Measurements from ENCODE around the gene C1RL. TPM values are rescaled to one million over a fixed set of nuclear protein-coding genes. Genes with fewer than 3 reads are reported as not detected.

Gene C1RL
- total RNA-seq, 2 experiments from 2014 or later = 21.5 to 23.3 TPM

DNA sequence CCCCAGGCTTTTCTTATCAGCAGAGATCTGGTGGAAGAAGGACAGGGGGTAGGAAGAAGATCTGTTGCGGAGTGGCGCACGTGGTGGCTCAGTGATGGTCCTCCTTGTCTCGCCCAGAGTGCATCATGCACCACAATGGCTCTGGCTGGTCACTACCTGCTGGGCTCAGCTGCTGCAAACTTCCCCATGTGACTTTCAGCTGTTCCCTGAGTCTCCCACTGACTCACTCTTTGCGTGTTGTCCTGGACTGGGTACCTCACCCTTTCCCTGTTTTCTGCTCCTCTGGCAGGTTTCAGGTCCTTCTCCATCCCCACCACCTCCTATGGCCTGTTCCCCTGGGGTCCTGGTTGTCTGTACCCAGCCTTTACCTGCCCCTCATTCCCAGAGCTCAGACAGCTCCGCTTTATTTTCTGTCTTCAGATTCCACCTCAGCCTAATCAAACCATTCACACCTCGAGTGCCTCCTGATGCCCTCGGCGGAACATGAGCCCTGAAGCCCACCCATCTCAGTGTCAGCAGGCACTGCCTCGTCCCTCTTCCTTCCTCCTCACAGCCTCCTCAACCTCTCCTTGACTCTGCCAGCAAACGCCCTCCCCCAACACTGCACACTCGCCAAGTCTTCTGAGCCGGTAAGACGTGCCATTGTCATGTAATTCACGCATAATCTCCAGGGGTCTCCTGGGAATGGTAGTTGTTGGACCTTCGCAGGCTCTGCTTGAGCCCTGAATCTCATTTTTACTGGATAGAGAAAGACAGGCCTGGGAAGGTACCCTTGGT is 18.6 kb downstream of the C1RL start:
- peaks cover 10% of the 10 kb centered on the region for H3K4me1 Mint-ChIP-seq (ENCODE audit: low read depth)
- H3K4me3 Mint-ChIP-seq = no peak overlapping the region
- peaks cover 5% of the 10 kb centered on the region for H3K27me3 Mint-ChIP-seq (ENCODE audit: low read depth)
- ATAC-seq = no peak
- H3K36me3 Mint-ChIP-seq (ENCODE audit: low read depth) = no peaks in the 10 kb centered on the region
- H3K27ac Mint-ChIP-seq = no peak overlapping the region
- POLR2A ChIA-PET = interaction anchor here (1.4 to 4.0 kb wide), 3 partner anchors 18 to 146 kb away, joined by 3 to 17 read pairs (median 5); partner anchors contain the start of genes C12orf57, C1RL and RNU7-1
- DNase-seq = no peak
- CTCF ChIA-PET = interaction anchor here (1.0 to 2.7 kb wide), 4 partner anchors 23 to 221 kb away, joined by 3 to 10 read pairs (median 7); partner anchors contain the start of genes C12orf57 and RNU7-1
- no peaks in the 10 kb centered on the region for H3K9me3 Mint-ChIP-seq (ENCODE audit: insufficient read depth)

DNA sequence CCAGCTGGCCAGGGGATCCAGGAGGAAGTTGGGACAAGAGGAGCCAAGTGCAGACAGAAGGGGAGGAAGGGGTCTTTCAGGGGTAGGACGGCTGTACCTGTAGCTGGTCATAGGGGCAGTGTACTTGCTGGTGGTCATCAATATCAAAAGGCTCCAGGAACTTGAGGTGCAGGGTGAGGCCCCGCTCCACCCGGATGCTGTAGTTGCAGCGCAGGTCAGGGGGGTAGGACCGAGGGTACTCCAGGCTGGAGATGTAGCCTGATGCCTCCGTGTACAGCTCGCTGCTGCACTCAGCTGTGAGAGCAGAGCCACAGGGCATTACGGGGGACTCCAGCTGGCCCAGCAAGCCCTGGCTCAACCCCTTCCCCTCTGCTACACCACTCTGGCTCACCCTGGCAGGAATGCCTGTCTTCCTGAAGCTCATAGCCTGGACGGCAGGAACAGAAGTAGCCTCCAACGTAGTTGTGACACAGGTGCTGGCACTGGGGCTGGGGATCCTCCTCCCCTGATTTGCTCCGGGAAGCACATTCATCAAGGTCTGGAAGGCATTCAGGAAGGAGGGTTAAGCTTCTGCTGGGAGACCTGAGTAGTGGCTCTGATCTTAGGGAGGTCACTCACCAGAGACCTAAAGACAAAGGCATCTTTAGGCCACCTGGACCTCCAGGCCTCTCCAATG is 19.7 kb downstream of the C1RL start:
- H3K27me3 Mint-ChIP-seq (ENCODE audit: low read depth) = peaks cover 5% of the 10 kb centered on the region
- H3K4me1 Mint-ChIP-seq (ENCODE audit: low read depth) = peaks cover 10% of the 10 kb centered on the region
- DNase-seq (no peak), ATAC-seq (no peak)
- ChIA-PET CTCF (interaction anchor here (2.0 kb wide), 1 partner anchor 24 kb away, joined by 6 read pairs; no protein-coding TSS in a partner anchor), POLR2A (interaction anchor here (4.0 kb wide), 1 partner anchor 145 kb away, joined by 17 read pairs; the partner anchor contains the start of genes C12orf57 and RNU7-1)
- no peaks in the 10 kb centered on the region for H3K9me3 Mint-ChIP-seq (ENCODE audit: insufficient read depth)
- no peak overlapping the region for H3K27ac Mint-ChIP-seq
- H3K4me3 Mint-ChIP-seq = no peak overlapping the region
- H3K36me3 Mint-ChIP-seq (ENCODE audit: low read depth) = no peaks in the 10 kb centered on the region

DNA sequence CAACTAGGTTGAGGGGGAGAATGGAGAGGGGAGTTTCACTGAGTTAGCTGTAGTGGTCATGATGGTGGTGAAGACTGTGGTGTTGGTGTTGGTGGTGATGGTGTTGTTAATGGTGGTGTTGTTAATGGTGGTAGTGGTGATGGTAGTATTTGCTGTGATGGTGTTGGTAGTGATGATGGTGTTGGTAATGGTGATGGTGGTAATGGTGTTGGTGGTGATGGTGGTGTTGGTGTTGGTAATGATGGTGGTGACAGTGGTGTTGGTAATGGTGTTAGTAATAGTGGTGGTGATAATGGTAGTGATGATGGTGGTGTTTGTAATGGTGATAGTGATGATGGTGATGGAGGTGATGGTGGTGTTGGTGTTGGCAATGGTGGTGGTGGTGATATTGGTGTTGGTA is 25.9 kb downstream of the C1RL start:
- ChIA-PET POLR2A (no interaction called here), CTCF (no interaction called here)
- Mint-ChIP-seq H3K27me3 (ENCODE audit: low read depth) (peaks cover 4% of the 10 kb centered on the region), H3K4me3 (no peak overlapping the region), H3K9me3 (ENCODE audit: insufficient read depth) (no peaks in the 10 kb centered on the region), H3K27ac (no peak overlapping the region), H3K36me3 (ENCODE audit: low read depth) (peaks cover 4% of the 10 kb centered on the region), H3K4me1 (ENCODE audit: low read depth) (no peaks in the 10 kb centered on the region)
- no peak for ATAC-seq
- DNase-seq = no peak

DNA sequence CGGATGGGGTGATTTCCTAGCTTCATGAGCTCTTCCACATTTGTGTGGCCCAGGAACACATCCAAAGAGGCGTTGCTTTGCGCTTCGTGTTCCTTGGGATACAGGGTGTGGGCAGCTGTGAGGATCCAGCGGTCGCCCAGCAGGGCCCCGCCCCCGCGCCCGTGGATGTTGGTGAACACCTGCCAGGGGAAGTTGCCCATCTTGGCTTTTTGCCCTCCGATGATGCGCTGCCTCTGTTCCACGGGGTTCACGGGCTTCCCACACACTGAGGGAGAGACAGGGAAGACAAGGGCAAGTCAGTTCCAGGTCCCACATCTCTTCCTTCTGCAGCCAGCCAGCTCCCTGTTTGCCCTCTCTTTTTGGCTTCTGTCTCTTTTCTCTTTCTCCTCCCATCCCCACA is 28.0 kb downstream of the C1RL start:
- Mint-ChIP-seq H3K4me3 (no peak overlapping the region), H3K27me3 (ENCODE audit: low read depth) (peaks cover 8% of the 10 kb centered on the region), H3K27ac (no peak overlapping the region), H3K4me1 (ENCODE audit: low read depth) (no peaks in the 10 kb centered on the region), H3K36me3 (ENCODE audit: low read depth) (peaks cover 4% of the 10 kb centered on the region), H3K9me3 (ENCODE audit: insufficient read depth) (no peaks in the 10 kb centered on the region)
- CTCF ChIA-PET = no interaction called here
- DNase-seq (no peak), ATAC-seq (no peak)
- POLR2A ChIA-PET = no interaction called here

DNA sequence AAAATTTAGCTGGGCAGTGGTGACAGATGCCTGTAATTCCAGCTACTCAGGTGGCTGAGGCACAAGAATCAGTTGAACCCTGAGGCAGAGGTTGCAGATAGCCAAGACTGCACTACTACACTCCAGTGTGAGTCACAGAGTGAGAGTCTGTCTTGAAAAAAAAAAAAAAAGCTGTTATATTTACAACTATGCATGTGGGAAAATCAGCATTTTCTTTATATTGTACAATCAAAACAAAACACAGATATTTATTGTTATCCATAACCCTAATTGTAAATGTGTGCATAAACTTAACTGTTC is 29.2 kb downstream of the C1RL start:
- ChIA-PET CTCF (interaction anchor here (0.8 kb wide), 1 partner anchor 25 kb away, joined by 3 read pairs; no protein-coding TSS in a partner anchor), POLR2A (no interaction called here)
- Mint-ChIP-seq H3K9me3 (ENCODE audit: insufficient read depth) (no peaks in the 10 kb centered on the region), H3K36me3 (ENCODE audit: low read depth) (peaks cover 4% of the 10 kb centered on the region), H3K4me1 (ENCODE audit: low read depth) (peaks cover 6% of the 10 kb centered on the region), H3K27ac (no peak overlapping the region), H3K4me3 (no peak overlapping the region), H3K27me3 (ENCODE audit: low read depth) (peaks cover 14% of the 10 kb centered on the region)
- ATAC-seq = no peak
- no peak for DNase-seq

DNA sequence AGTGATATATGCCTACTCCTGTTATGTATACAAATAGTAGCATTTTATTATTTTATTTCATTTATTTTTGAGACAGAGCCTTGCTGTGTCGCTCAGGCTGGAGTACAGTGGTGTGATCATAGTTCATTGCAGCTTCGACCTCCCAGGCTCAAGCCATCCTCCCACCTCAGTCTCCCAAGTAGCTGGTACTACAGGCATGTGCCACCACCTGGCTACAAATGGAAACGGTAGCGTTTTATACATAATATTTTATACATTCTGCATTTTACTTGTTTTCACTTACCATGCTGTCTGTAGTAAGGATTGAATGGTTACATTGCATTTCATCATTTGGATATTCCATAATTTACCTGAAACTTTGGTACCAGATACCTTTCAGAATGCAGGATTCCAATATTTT is 30.9 kb downstream of the C1RL start:
- Mint-ChIP-seq H3K4me3 (no peak overlapping the region), H3K27ac (no peak overlapping the region), H3K36me3 (ENCODE audit: low read depth) (peaks cover 2% of the 10 kb centered on the region), H3K27me3 (ENCODE audit: low read depth) (peaks cover 19% of the 10 kb centered on the region), H3K4me1 (ENCODE audit: low read depth) (peaks cover 6% of the 10 kb centered on the region), H3K9me3 (ENCODE audit: insufficient read depth) (no peaks in the 10 kb centered on the region)
- DNase-seq = no peak
- POLR2A ChIA-PET = no interaction called here
- no peak for ATAC-seq
- CTCF ChIA-PET = no interaction called here

DNA sequence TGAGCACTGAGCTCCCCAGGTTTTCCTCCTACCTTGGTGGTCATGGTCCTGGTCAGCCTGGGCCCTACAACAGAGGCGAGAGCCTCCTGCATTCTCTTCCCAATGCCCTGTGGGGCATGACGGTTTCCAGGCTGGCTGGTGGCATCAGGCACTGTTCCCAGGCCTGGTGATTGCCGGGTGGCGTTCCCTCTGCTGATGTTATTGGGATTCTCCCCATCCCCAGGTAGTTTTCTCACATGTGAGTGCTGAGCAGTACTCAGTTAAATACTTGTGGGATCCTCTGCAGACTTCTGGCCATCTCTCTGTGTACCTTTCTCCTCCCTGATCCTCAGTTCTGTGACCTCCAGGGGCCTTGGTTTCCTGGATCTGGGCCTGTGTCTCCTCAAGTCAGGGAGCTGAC is 32.5 kb downstream of the C1RL start:
- H3K27me3 Mint-ChIP-seq (ENCODE audit: low read depth) = peaks cover 30% of the 10 kb centered on the region
- H3K4me3 Mint-ChIP-seq = no peak overlapping the region
- no peak overlapping the region for H3K27ac Mint-ChIP-seq
- H3K4me1 Mint-ChIP-seq (ENCODE audit: low read depth) = peaks cover 6% of the 10 kb centered on the region
- no peak for DNase-seq
- H3K36me3 Mint-ChIP-seq (ENCODE audit: low read depth) = no peaks in the 10 kb centered on the region
- CTCF ChIA-PET = interaction anchor here (1.0 kb wide), 1 partner anchor 32 kb away, joined by 3 read pairs; no protein-coding TSS in a partner anchor
- no peak for ATAC-seq
- H3K9me3 Mint-ChIP-seq (ENCODE audit: insufficient read depth) = no peaks in the 10 kb centered on the region
- POLR2A ChIA-PET = no interaction called here

DNA sequence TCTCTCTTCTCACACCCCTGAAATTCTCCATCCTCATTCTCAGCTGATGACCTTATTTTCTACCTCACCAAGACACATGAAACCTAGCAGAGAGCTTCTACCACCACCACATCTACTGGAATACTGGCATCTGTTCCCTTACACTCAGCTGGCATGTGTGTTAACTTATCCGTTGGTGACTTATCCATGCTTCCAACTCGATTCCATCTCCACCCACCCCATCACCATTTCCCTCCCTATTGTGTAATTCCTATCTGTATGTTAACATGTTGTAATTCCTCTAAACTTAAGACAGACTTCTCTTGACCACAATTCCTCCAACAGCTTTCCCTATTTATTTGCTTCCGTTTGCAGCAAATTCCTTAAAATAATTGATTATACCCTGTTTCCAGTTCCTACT is 33.1 kb downstream of the C1RL start:
- ChIA-PET CTCF (interaction anchor here (0.7 to 1.0 kb wide), 2 partner anchors 32 to 265 kb away, joined by 3 read pairs; no protein-coding TSS in a partner anchor), POLR2A (no interaction called here)
- peaks cover 30% of the 10 kb centered on the region for H3K27me3 Mint-ChIP-seq (ENCODE audit: low read depth)
- H3K4me3 Mint-ChIP-seq = no peak overlapping the region
- no peaks in the 10 kb centered on the region for H3K36me3 Mint-ChIP-seq (ENCODE audit: low read depth)
- ATAC-seq (no peak), DNase-seq (no peak)
- H3K27ac Mint-ChIP-seq = no peak overlapping the region
- H3K9me3 Mint-ChIP-seq (ENCODE audit: insufficient read depth) = no peaks in the 10 kb centered on the region
- H3K4me1 Mint-ChIP-seq (ENCODE audit: low read depth) = peaks cover 6% of the 10 kb centered on the region

DNA sequence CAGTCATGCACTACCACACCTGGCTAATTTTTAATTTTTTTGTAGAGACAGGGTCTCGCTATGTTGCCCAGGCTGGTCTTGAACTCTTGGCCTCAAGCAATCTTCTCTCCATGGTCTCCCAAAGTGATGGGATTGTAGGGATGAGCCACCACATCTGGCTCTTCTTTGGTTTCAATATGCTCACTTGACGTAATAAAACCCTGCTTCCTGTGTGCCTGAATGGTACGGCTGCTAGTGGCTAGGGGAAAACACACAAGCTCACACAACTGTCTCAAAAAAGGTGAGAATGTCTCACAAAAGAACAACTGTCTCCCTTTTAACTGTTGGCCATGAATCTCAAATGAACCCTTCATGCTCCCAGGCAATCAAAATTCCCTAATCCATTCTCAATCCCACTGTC is 33.5 kb downstream of the C1RL start:
- H3K4me1 Mint-ChIP-seq (ENCODE audit: low read depth) = peaks cover 6% of the 10 kb centered on the region
- H3K27me3 Mint-ChIP-seq (ENCODE audit: low read depth) = peaks cover 30% of the 10 kb centered on the region
- POLR2A ChIA-PET = no interaction called here
- no peaks in the 10 kb centered on the region for H3K36me3 Mint-ChIP-seq (ENCODE audit: low read depth)
- no peak overlapping the region for H3K27ac Mint-ChIP-seq
- no peaks in the 10 kb centered on the region for H3K9me3 Mint-ChIP-seq (ENCODE audit: insufficient read depth)
- DNase-seq (no peak), ATAC-seq (no peak)
- CTCF ChIA-PET = interaction anchor here (0.7 kb wide), 1 partner anchor 265 kb away, joined by 3 read pairs; no protein-coding TSS in a partner anchor
- H3K4me3 Mint-ChIP-seq = no peak overlapping the region

DNA sequence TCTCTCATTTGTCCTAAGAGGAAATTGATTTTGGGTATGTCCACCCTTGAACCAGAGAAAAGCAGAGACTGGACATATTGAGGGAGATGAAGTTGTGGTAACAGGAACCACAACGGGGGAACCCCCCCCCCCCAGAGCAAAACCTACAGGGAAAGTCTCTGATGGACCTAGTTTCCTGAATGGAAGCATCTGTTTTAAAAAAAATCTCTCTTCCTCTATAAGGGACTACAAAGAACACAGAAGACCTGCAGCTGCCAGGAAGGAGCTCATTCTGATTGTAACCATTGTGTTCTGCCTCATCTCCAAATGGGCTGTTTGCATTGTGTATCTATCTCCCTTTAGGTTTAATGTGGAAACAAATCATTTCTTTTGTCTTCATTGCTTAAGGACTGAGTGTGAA is 35.1 kb downstream of the C1RL start:
- no peaks in the 10 kb centered on the region for H3K36me3 Mint-ChIP-seq (ENCODE audit: low read depth)

DNA sequence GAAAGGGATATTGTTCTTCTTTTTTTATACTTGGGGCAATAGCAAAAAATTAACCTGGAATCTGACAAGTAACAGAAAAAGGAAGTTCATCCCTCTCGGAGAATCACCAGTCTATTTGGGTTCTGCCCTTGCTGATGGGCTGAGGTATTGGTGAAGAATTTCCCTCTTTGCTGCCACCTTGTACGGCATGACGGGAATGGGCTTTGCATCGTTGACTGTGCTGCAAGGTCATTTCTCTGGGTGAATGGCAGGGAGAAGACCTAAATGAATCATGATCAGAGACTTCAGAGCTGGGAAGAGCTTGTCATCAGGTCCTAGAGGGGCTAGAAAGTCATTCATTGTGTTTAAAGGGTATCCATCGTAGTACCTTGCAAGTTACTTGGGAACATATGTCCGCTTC is 36.5 kb downstream of the C1RL start:
- ChIA-PET POLR2A (no interaction called here), CTCF (no interaction called here)
- no peaks in the 10 kb centered on the region for H3K9me3 Mint-ChIP-seq (ENCODE audit: insufficient read depth)
- DNase-seq (no peak), ATAC-seq (no peak)
- no peaks in the 10 kb centered on the region for H3K36me3 Mint-ChIP-seq (ENCODE audit: low read depth)
- H3K27me3 Mint-ChIP-seq (ENCODE audit: low read depth) = peaks cover 32% of the 10 kb centered on the region
- H3K27ac Mint-ChIP-seq = no peak overlapping the region
- peaks cover 6% of the 10 kb centered on the region for H3K4me1 Mint-ChIP-seq (ENCODE audit: low read depth)
- H3K4me3 Mint-ChIP-seq = no peak overlapping the region

More for the DNA sequence above, 35.1 kb downstream of the C1RL start:
- H3K27me3 Mint-ChIP-seq (ENCODE audit: low read depth) = peaks cover 29% of the 10 kb centered on the region
- ATAC-seq (no peak), DNase-seq (no peak)
- H3K9me3 Mint-ChIP-seq (ENCODE audit: insufficient read depth) = no peaks in the 10 kb centered on the region
- no peak overlapping the region for H3K27ac Mint-ChIP-seq
- no peak overlapping the region for H3K4me3 Mint-ChIP-seq
- H3K4me1 Mint-ChIP-seq (ENCODE audit: low read depth) = peaks cover 6% of the 10 kb centered on the region
- POLR2A ChIA-PET = no interaction called here
- CTCF ChIA-PET = no interaction called here

DNA sequence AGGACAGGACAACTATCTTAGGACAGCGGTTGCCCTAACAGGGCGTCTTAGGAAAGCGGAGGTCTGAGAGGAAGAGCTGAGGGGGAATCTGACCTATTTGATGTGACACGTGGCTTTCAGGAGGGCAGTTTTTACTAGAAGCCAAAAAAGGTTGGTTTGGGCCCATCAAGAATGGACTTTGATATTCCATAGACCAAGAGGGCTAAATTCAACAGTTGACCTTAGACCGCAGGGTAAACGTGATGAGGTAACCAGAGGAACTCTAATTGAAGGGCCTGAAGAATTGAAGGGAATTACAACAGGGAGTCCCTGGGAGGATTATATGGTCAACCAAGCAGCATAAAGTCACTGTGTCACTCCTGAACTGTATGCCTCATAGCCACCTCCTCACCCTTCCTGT is 37.0 kb downstream of the C1RL start:
- DNase-seq = no peak
- Mint-ChIP-seq H3K36me3 (ENCODE audit: low read depth) (no peaks in the 10 kb centered on the region), H3K4me1 (ENCODE audit: low read depth) (peaks cover 6% of the 10 kb centered on the region), H3K9me3 (ENCODE audit: insufficient read depth) (no peaks in the 10 kb centered on the region), H3K4me3 (no peak overlapping the region), H3K27ac (no peak overlapping the region), H3K27me3 (ENCODE audit: low read depth) (peaks cover 30% of the 10 kb centered on the region)
- POLR2A ChIA-PET = no interaction called here
- CTCF ChIA-PET = no interaction called here
- no peak for ATAC-seq

Measured in activated CD8-positive, alpha-beta T cell treated with anti-CD3 and anti-CD28 coated beads, Interleukin-2, amount 10 ng/mL, durations not matched to agents 7 days and 5 days (primary cell).